Lower lobe of right lung (tissue), 2 donors: ENCODE results near the gene STK32B. TPM values are rescaled to one million over a fixed set of nuclear protein-coding genes. Genes with fewer than 3 reads are reported as not detected.
"Not testable (repeated sequence)": the region's sequence is repeated elsewhere in the genome, so short reads cannot be mapped to it uniquely, and the experiment has no call there.

Source experiments
- ATAC-seq, 2 donors: fragments of 200-7000 bp; cut with Tn5 transposase; one replicate each; pipeline ENCODE4 v1.9.1; 2020 to 2022; ENCODE audit warnings: mild to moderate bottlenecking in 2 of 2, moderate library complexity in 2 of 2
- DNase-seq: peaks from one replicate; pipeline ENCODE4 v3.0.0-alpha.2; 2020
- H3K27ac ChIP-seq: fragments of 200-600 bp; one replicate; pipeline ENCODE4 v1.8.0; 2022
- H3K27me3 ChIP-seq: fragments of 200-600 bp; one replicate; pipeline ENCODE4 v1.8.0; 2022; ENCODE audit warnings: low read depth
- H3K36me3 ChIP-seq: fragments of 200-600 bp; one replicate; pipeline ENCODE4 v1.8.0; 2022; ENCODE audit warnings: mild to moderate bottlenecking
- H3K4me1 ChIP-seq: fragments of 200-600 bp; one replicate; pipeline ENCODE4 v1.8.0; 2022
- H3K4me3 ChIP-seq: fragments of 200-600 bp; one replicate; pipeline ENCODE4 v1.8.0; 2022; ENCODE audit warnings: mild to moderate bottlenecking
- H3K9me3 ChIP-seq: fragments of 200-600 bp; one replicate; pipeline ENCODE4 v1.8.0; 2022
- intact Hi-C: fragments of 100-400 bp; cut with DNase I; formaldehyde crosslinking; loops from one replicate; pipeline ENCODE4 v1.11.0; 2022
- total RNA-seq: library from RNA; stranded (reverse); fragmentation: NEBNext Ultra II Directional; extraction: Animal tissue kit (Norgen Biotek cat#: 25700); gene quantifications from one replicate; pipeline ENCODE4 v1.2.1, GENCODE V29; 2021
- TF ChIP-seq, protein P1 (sequence below): fragments of 200-600 bp; IDR thresholded peaks from one replicate; pipeline ENCODE4 v1.8.0; 2022; ENCODE audit warnings: antibody characterized with exemption, mild to moderate bottlenecking
- donor health status: DM: no; HTN: yes; CAD: no; lungs with severe emphysema.

Gene STK32B
- total RNA-seq, 1 donor from 2014 or later: 1.3 TPM

- DNase-seq (no peak), ATAC-seq (no peak)
- Histone ChIP-seq H3K9me3 (no peaks in the 10 kb centered on the region), H3K4me3 (no peak overlapping the region), H3K4me1 (no peaks in the 10 kb centered on the region), H3K27me3 (no peaks in the 10 kb centered on the region), H3K36me3 (no peaks in the 10 kb centered on the region), H3K27ac (no peak overlapping the region)
- TF ChIP-seq, protein P1, sequence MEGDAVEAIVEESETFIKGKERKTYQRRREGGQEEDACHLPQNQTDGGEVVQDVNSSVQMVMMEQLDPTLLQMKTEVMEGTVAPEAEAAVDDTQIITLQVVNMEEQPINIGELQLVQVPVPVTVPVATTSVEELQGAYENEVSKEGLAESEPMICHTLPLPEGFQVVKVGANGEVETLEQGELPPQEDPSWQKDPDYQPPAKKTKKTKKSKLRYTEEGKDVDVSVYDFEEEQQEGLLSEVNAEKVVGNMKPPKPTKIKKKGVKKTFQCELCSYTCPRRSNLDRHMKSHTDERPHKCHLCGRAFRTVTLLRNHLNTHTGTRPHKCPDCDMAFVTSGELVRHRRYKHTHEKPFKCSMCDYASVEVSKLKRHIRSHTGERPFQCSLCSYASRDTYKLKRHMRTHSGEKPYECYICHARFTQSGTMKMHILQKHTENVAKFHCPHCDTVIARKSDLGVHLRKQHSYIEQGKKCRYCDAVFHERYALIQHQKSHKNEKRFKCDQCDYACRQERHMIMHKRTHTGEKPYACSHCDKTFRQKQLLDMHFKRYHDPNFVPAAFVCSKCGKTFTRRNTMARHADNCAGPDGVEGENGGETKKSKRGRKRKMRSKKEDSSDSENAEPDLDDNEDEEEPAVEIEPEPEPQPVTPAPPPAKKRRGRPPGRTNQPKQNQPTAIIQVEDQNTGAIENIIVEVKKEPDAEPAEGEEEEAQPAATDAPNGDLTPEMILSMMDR: no peak
- intact Hi-C loops: no loop called here
Observed at GRCh38 chr4:5277079-5277478, 225.8 kb downstream of the STK32B start.

GRCh38 chr4:5278213-5278612 lies 226.9 kb downstream of the STK32B start:
- Histone ChIP-seq H3K4me1 (no peaks in the 10 kb centered on the region), H3K36me3 (no peaks in the 10 kb centered on the region), H3K27ac (no peak overlapping the region), H3K4me3 (no peak overlapping the region), H3K9me3 (no peaks in the 10 kb centered on the region), H3K27me3 (no peaks in the 10 kb centered on the region)
- no peak for ATAC-seq
- no peak for DNase-seq
- TF ChIP-seq, protein P1: no peak
- intact Hi-C loops: no loop called here

- DNase-seq, H3K9me3 ChIP-seq, H3K4me1 ChIP-seq, H3K4me3 ChIP-seq, H3K27ac ChIP-seq, H3K36me3 ChIP-seq, ATAC-seq, H3K27me3 ChIP-seq, intact Hi-C loops: not testable (repeated sequence)
Observed at GRCh38 chr4:5280069-5280468, 228.8 kb downstream of the STK32B start.

DNA sequence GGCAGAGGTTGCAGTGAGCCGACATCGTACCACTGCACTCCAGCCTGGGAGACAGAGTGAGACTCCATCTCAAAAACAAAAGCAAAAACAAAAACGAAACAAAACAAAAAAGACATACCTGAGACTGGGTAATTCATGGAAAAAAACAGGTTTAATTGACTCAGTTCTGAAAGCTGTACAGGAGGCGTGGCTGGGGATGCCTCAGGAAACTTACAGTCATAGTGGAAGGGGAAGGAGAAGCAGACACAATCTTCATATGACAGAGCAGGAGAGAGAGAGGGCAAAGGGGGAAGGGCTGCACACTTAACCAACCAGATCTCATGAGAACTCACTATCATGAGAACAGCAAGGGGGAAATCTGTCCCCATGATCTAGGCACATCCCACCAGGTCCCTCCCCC lies 229.5 kb downstream of the STK32B start:
- no peaks in the 10 kb centered on the region for H3K36me3 ChIP-seq
- H3K27me3 ChIP-seq: no peaks in the 10 kb centered on the region
- H3K9me3 ChIP-seq: no peaks in the 10 kb centered on the region
- H3K27ac ChIP-seq: no peak overlapping the region
- DNase-seq: no peak
- intact Hi-C loops: no loop called here
- TF ChIP-seq, protein P1: no peak
- H3K4me3 ChIP-seq: no peak overlapping the region
- no peaks in the 10 kb centered on the region for H3K4me1 ChIP-seq
- no peak for ATAC-seq

GRCh38 chr4:5283837-5284236 lies 232.6 kb downstream of the STK32B start:
- no peaks in the 10 kb centered on the region for H3K27me3 ChIP-seq
- H3K4me1 ChIP-seq: no peaks in the 10 kb centered on the region
- intact Hi-C loops: no loop called here
- H3K36me3 ChIP-seq: no peaks in the 10 kb centered on the region
- no peaks in the 10 kb centered on the region for H3K9me3 ChIP-seq
- no peak overlapping the region for H3K4me3 ChIP-seq
- TF ChIP-seq, protein P1: no peak
- DNase-seq (no peak), ATAC-seq (no peak)
- no peak overlapping the region for H3K27ac ChIP-seq

GRCh38 chr4:5284517-5284916 lies 233.2 kb downstream of the STK32B start:
- DNase-seq (no peak), ATAC-seq (no peak)
- no peaks in the 10 kb centered on the region for H3K36me3 ChIP-seq
- TF ChIP-seq, protein P1: no peak
- H3K9me3 ChIP-seq: no peaks in the 10 kb centered on the region
- H3K4me1 ChIP-seq: no peaks in the 10 kb centered on the region
- no peak overlapping the region for H3K27ac ChIP-seq
- no peaks in the 10 kb centered on the region for H3K27me3 ChIP-seq
- intact Hi-C loops: no loop called here
- no peak overlapping the region for H3K4me3 ChIP-seq
